DMS 273 treated with DMSO at 0.1 percent for 48 hours (cell line): ENCODE data around the gene LENG9.

Source experiments
- DNase-seq: peaks from one replicate; lab custom pipeline; 2025; lab: John Stamatoyannopoulos, UW

LENG9 gene

DNA sequence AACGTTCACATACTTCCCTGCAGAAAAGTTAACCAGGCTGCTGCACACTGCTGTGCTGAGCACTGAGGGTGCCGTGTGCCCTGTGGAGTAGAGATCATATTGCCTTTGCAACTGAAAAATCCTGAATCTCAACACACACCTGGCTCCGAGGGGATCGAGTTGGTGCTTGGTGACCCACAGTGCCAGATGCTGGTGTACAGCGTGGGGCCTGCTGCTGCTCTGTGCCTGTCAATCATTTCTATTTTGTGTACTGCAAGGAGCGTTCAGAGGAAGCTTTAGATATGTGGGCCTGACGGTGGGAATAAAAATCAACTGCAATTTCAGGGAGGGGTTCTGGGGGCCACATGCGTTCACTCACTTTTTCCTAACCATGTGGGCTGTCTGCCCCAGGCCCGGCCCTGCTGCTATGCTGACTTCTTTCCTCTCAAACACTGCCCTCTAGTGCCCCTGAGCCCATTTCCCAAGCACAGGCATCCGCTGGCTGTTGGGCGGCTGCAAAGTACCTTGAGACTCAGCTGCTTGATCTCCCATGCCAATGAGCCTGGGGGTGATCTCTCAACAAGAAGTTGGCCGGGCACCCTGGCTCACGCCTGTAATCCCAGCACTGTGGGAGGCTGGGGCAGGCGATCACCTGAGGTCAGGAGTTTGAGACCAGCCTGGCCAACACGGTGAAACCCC lies 24.3 kb downstream of the LENG9 start:
- no peak for DNase-seq

DNA sequence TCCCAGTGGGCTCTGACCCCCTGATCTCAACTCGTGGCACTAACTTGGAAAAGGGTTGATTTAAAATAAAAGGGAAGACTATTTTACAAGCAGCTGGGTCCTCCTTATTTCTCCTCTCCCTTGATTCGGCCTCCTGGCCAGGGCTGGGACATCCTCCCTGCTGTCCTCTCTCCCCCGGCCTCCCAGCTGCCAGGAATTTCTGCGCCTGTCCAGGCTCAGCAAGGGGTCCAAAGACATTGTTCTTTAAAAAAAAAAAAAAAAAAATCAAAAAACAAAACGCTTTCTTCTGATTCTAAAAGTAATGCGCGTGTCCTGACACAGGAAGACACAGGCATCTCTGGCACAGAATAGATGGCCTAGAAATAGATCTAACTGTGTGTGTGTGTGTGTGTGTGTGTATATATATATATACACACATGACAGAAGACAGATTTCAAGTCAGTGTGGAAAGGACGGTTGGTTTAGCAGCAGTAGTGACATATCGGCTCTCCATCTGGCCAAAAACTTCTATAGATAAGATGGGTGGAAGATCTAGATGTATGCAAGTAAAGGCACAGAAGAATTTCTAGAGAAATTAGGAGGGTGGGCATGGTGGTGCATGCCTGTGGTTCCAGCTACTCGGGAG lies 26.8 kb downstream of the LENG9 start:
- DNase-seq, result no peak

DNA sequence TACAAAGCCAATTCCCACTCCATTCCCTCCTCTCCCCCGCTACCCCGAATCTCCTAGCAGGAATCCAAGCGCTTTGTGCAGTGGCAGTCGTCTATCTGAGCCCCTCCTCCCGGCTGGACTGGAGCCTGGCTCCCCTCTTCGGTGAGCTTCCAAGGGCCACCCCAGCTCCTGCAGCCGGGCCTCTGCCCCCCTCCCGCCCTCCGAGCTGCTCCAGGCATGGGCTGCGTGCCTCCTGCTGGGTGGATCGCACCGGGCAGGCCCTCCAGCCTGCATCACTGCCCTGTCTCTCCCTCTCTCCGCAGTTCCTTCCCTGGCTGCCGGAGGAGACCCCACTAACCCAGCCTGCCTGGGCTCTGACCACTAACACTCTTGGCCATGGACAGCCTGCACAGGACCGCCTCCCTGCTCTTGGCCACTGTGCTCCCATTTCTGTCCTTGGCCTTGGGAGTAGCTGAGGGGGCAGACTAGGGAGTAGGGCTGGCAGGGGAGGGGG lies 27.5 kb downstream of the LENG9 start:
- no peak for DNase-seq

DNA sequence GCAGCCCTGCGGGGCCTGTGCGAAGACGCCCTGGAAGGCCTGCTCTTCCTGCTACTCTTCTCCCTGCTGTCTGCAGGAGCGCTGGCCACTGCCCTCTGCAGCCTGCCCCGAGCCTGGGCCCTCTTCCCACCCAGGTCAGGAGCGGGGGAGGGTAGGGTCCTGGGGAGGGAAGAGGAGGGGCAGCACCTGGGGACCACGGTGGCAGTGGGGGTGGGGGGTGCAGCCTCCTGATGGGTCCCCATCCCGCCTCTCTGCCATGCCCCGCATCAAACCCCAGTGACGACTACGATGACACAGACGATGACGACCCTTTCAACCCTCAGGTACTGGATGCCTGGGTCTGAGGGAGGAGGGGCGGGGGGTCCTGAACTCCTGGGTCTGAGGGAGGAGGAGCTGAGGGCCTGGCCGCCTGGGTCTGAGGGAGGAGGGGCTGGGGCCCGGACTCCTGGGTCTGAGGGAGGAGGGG lies 28.0 kb downstream of the LENG9 start:
- no peak for DNase-seq

DNA sequence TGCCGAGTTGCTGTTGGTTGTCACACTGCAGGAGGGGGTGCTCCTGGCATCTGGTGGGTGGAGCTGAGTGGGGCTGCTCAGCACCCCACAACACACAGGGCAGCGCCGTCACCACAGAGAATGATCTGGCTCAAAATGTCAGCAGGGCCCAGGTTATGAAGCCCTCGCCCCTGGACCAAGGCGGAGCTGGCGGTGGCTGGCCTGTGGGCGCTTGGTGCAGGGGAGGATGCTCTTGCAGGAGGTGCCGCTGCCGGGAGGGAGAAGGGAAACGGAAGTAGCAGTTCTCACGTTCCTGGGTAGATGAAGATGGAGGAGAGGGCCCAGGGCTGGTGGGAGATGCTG lies 28.7 kb downstream of the LENG9 start:
- no peak for DNase-seq

DNA sequence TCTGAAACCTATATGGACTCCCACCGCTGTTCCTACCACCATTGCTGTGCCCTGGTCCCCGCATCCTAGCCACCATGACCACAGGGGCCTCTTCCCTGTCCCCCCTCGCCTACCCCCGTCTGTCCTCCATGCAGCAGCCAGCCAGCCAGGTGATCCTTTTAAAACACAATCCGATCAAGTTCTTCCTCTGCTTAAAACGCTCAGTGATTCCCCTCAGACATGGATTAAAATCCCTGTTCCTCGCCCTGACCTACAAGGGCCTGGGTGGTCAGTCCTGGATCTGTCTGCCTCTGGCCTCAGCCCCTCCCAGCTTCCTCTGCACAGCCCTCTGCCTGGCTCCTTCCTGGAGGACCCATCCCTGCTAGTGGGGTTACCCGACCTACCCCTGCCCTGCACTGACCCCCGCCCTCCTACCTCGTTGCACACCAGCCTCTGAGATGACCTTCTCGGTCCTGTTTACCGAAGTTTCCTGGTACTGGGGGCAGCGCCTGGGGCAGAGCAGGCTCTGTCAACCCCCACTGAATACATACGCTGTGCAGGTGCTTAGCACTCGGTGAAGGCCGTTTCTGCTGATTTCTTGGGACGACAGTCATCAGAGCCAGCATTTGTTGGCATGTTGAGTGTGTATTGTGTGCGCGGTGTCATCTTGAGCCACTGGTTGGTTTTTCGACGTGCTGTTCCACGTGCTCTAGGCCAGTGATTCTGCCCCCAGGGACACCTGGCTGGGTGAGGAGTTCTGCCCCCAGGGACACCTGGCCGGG lies 29.3 kb downstream of the LENG9 start:
- no peak for DNase-seq

DNA sequence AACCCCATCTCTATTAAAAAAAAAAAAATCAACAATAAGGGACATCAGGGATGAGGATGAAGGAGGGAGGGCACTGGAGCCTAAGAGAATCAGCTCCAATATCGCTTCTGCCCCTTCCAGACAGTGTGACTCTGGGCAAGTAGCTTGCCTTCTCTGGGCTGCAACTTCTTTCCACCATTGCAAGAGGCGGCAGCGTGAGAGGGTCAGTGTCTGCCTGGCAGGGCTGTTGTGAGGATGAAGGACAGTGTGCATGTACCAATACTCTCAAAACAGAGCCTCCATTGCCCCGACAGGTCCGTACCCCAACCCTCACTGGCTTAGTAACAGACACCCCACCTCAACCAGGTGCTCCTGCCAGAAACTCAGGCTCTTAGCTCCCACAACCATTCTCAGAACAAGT lies 29.9 kb downstream of the LENG9 start:
- DNase-seq, result no peak

DNA sequence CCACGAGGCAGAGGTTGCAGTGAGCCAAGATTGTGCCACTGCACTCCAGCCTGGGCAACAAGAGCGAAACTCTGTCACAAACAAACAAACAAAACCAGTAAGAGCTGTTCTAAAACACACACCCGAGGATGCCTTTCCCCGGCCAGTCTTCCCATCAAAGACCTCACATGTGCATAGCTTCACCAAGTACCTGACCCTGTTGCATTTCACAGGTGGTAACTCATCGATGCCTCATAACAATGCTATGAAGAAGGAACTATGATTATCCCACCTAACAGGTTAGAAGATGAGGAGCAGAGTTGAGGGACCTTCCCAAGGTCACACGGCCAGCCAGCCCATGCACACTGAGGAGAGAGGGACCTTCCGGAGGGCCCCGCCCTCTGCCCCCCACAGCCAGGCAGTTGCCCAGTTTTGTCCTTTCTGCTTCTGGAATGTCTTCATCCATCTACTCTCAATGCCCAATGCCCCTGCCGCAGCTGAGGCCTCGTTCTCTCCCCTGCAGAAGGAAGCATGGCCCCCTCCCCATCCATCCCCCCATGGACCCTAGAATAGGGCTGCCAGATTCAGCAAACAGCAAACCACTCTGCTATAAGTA lies 31.3 kb downstream of the LENG9 start:
- no peak for DNase-seq

DNA sequence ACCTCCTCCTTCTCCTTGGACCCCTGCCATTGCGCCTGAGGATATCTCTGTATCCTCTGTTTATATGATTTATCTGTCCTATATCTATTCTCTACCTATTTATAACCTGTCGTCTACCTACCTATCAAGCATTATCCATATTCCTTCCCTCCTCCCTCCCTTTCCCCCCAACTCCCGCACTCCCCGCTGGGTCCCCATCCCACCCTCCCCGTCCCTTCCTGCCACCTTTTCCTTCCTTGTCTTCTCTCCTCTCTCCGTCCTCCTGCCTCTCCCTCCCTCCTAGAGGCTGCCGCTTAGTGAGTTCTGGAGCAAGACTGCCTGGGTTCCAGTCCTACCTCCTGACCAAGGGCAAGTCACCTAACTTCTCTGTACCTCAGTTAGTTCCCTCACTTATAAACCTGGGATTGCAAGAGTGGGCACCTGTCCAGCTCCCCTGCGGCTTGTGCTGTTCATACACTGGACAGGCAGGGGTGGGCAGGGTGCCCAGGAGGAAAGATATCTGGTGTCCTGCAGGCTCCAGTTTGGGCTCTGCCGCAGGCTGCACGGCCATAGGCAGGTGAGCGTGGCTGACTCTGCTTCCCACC lies 32.2 kb downstream of the LENG9 start:
- no peak for DNase-seq

DNA sequence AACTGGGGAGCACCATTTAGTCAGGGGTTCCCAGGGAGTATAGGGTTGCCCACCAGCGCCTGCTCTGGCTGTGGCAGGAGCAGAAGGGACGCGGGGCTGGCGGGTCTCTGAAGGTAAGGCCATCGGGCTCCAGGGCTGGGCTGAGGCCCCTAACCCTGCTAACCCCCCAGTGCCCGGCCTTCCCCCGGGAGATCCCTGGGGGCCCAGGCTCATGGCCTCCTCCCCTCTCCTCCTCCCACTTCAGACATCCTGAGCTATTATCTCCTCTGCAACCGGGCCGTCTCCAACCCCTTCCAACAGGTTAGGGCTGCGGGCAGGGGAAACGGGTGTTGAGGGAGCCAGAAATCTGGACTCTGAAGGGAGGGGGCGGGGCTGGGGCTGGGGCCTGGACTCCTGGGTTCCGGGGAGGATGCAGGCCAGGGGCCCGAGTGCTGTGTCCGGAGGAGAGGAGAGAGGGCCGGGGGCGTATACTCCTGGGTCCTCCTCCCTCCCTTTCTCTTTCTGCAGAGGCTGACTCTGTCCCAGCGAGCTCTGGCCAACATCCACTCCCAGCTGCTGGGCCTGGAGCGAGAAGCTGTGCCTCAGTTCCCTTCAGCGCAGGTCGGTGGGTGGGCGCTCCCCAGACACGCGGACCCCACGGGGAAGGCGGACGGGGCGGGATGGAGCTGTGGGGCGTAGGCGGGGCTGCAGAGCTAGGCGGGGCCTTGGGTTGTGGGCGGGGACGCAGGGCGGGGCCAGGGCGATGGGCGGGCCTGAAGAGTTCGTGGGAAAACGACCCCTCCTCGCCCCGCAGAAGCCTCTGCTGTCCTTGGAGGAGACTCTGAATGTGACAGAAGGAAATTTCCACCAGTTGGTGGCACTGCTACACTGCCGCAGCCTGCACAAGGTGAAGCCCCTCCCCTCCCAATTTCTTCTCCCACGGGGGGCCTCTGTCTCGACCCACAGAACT lies 33.0 kb downstream of the LENG9 start:
- DNase-seq, result no peak

DNA sequence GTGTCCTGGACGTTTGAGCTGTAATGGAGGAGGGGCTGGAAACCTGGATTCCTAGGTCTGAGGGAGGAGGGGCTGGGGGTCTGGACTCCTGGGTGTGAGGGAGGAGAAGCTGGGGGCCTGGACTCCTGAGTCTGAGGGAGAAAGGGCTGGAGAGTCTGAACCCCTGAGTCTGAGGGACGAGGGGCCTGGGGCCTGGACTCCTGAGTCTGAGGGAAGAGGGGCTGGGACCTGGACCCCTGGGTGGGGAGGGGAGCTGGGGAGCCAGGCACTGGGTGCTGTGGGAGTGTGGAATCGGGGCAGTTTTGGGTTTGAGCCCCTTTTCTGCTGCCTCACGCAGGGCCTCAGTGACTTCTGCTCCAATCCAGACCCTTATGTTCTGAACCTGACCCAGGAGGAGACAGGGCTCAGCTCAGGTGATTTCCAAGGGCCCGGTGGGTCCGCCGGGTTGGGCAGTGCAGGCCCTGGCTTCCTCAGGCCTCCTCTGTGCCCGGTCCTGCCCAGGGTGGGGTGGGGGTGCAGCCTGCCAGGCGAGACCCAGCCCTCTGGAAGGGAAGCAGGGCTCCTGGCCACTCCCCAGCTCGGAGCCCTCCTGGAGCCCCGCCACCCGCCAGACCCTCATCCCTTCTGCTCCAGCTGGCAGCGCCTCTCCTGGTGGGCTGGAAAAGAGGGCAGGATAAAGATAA lies 33.9 kb downstream of the LENG9 start:
- DNase-seq, result no peak

DNA sequence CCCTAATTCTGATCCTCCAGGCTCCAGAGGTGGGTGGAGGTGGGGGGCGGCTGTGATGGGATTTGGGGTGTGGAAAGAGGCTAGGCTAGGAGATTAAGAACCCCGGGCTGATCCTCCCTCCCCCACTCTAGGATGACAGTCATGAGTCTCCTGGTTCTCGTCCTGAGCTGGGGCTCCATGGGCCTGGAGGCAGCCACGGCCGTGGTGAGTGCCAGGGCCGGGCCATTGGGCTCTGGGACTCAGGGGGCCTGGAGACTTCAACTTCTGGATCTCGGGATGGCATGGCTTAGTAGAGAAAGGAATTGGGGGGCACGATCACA lies 34.4 kb downstream of the LENG9 start:
- DNase-seq, result no peak

DNA sequence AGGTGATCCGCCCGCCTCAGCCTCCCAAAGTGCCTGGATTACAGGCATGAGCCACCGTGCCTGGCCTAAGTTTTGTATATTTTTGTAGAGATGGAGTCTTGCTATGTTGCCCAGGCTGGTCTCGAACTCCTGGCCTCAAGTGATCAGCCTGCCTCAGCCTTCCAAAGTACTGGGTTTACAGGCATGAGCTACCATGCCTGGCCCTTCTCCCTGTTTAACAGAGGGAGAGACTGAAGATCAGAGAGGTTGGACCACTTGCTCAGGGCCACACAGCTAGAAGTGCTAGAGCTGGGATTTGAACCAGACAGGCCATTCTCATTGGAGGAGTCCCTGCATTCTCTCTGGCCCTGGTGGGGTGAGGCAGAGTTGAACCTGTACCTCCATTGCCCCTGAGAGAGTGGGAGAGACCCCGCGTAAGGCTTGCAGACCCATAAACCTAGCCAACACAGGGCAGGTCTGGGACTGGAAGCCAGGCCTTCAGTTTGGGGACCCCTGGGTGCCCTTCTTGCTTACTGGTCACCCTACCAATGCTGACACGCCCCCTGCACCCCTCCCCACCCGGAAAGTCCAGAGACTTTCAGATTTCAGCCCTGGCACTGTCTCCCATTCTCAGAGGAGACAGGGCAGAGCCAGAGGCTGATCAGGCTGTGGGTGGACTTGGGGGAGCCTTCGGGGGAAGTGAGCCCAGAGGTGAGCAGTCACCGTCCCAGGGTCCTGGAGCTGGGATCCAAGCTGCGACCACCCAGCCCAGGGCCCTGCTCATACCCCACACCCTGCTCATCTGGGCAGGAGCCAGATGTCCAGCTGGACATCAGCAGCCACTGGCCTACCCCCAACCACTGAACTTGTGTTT lies 35.0 kb downstream of the LENG9 start:
- no peak for DNase-seq

DNA sequence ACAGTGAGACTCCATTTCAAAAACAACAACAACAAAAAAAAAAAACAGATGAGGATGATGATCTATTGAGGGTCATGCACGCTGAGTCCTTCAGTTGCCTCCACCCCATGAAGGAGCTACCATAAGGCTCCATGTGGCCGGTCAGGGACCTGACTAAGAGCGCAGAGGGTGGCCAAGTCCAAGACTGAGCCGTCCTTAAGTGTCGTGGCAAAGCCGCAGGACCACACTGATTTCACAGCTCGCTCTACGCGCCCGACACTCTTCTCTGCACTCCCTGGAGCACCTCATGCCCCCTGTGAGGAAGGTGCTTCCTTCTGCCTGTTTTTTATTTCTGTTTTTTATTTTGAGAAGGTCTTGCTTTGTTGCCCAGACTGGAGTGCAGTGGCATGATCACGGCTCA lies 36.0 kb downstream of the LENG9 start:
- no peak for DNase-seq

DNA sequence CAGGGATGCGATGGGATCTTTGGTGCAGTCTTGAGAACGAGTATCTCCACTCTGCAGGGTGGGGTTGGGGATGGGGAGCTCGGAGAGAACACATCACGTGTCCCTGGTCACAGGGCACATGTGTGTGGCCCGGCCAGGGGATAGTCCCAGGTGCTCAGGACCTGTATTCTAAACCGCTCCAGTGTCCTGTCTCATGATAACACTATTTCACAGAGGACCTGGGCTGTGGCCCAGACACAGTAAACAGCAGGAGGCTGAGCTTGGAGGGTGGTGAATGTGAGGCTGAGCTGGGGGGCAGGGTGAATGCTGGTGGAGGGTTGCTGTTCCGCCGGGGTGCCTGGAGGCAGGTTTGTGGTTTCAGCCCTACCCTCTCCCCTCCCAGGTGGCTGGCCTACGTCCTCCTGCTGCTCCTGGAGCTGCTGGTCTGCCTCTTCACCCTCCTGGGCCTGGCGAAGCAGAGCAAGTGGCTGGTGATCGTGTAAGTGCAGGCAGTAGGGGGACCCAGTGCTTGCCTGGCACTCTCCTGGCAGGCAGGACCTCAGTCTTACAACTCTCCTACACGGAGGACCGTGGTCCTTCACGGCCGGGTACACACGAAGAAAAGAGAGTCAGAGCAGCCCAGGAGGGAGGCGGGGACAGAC lies 37.2 kb downstream of the LENG9 start:
- DNase-seq, result no peak

DNA sequence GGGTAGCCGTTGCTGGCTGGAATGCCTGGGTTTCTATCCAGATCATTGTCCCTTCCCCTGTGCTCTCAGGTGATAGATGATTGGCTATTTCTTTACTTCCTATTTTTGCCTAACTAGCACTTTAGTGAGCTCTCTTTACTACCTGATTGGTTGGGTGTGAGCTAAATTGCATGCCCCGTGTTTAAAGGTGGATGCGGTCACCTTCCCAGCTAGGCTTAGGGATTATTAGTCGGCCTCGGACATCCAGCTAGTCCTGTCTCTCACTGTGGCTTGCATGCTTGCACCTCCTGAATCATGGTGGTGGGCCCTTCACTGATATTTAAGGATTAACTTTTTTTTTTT lies 38.2 kb downstream of the LENG9 start:
- DNase-seq, result no peak

DNA sequence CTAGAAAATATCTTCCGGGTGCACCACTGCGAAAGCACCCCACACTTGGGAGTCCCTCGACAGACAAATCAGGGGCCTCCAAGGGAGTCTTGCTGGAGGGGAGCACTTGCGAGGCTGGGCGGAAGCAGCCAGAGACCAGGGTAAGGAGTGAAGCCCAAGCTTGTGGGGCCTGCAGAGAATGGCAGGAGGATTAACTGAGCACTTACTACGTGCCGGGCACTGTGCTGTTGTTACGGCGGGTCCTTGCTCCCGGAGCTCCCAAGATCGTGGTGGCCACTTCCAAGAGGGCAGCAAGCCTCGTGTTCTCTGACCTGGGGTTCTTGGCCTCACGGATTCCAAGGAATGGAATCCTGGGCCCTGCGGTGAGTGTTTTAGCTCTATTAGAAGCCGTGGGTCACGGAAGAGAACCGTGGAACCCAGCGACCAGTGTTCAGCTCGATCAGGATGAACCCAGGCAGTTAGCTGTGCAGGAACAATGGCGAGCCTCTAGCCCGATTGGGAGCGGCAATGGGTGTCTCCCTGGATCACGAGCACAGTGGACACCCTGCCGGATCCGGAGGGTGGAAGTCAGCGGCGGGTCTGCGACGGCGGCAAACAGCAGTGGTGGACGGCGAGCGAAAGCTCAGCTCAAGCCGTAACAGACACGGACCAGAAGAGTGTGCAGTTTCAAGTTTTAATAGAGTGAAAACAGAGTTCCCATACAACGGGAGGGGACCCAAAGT lies 38.8 kb downstream of the LENG9 start:
- no peak for DNase-seq

DNA sequence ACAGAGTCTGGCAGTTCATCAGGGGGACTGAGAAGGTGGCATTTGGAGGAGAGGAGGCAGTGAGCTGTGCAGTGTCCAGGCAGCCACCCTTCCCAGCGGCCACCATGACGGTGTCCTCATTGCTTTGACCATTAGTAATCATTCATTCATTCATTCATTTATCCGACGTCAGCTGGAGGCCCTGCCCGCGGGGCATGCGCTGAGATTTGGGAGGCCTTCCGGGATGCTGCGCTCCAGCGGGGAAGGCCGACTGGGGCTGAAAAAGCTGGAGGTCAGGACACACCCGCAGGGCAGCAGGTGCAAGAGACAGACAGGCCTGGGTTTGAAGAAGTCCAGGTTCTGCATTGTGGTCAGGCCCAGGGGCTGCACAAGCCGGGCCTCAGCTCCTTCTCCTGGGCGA lies 39.4 kb downstream of the LENG9 start:
- DNase-seq, result no peak

DNA sequence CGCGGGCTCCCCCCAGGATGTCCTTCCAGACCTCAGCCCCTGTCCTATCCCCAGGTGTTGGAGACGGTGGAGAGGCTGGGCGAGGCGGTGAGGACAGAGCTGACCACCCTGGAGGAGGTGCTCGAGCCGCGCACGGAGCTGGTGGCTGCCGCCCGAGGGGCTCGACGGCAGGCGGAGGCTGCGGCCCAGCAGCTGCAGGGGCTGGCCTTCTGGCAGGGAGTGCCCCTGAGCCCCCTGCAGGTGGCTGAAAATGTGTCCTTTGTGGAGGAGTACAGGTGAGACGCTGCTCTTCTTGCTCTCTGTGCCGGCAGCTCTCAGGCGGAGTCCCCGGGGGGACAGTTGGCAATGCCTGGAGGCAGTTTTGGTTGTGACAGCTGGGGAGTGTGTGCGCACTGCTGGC lies 41.4 kb downstream of the LENG9 start:
- no peak for DNase-seq
